ENCODE measurements around the gene IL17RD.

DNA sequence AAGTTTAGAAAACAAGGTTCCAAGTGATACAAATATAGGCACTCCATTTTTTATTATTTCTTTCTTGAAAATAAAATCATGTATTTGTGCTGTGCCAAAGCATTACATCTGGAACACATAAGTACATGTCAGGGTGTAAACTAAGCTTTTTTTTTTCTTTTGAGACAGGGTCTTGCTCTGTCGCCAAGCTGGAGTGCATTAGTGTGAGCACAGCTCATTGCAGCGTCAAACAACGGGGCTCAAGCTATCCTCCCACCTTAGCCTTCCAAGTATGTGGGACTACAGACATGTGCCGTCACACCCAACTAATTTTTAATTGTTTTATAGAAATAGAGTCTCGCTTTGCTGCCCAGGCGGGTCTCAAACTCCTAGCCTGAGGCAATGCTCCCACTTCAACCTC is 95.7 kb downstream of the IL17RD start:
- TF ChIP-seq, protein P1, sequence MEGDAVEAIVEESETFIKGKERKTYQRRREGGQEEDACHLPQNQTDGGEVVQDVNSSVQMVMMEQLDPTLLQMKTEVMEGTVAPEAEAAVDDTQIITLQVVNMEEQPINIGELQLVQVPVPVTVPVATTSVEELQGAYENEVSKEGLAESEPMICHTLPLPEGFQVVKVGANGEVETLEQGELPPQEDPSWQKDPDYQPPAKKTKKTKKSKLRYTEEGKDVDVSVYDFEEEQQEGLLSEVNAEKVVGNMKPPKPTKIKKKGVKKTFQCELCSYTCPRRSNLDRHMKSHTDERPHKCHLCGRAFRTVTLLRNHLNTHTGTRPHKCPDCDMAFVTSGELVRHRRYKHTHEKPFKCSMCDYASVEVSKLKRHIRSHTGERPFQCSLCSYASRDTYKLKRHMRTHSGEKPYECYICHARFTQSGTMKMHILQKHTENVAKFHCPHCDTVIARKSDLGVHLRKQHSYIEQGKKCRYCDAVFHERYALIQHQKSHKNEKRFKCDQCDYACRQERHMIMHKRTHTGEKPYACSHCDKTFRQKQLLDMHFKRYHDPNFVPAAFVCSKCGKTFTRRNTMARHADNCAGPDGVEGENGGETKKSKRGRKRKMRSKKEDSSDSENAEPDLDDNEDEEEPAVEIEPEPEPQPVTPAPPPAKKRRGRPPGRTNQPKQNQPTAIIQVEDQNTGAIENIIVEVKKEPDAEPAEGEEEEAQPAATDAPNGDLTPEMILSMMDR (IDR thresholded peaks at IDR 0.05 in 4 of 5, conservative IDR thresholded peaks at IDR 0.05 in 1 of 5), result no peak
- TF ChIP-seq POLR2A (IDR thresholded peaks at IDR 0.05), result no peak

Measured in gastrocnemius medialis (tissue), 4 donors.